Neural cell (in vitro differentiated cells): ENCODE results near the gene NCKAP5L.

Source experiments
- CTCF ChIP-seq: fragments of 450-650 bp; IDR thresholded peaks from 2 replicates; pipeline ENCODE4 v1.5.1; 2014; ENCODE audit warnings: antibody characterized with exemption, mild to moderate bottlenecking, moderate library complexity; ENCODE audit not compliant: poor library complexity, severe bottlenecking
- POLR2AphosphoS5 ChIP-seq: IDR thresholded peaks from 2 replicates; pipeline ENCODE4 v1.6.1; 2012

DNA sequence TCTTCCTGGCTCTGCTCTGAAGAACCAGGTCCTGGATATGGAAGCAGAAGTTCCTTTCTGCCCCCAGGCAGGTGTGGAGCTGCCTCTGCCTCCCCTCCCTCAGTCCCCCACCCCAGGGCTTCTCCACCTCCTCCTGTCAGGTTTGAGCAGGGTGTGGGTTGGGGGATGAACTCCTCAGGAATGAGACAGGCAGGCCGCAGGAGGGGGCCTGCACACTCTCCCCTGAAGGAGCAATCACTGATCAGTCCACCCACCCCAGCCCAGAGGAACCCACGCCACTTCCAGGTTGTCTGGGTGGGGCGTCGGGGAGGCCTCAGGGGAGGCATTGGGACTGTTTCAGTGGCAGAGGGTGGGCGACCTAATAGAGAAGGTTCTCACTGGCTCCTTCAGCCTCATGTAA lies 48.9 kb upstream of the NCKAP5L start:
- TF ChIP-seq CTCF (no peak), POLR2AphosphoS5 (no peak)
